GM18861 (cell line): ENCODE data around the gene FBXO4.
"Not testable (repeated sequence)": the region's sequence is repeated elsewhere in the genome, so short reads cannot be mapped to it uniquely, and the experiment has no call there.

Experiments
- ATAC-seq: cut with Tn5 transposase; IDR thresholded peaks from one replicate; pipeline ENCODE4 v1.9.1; 2021; ENCODE audit not compliant: unreplicated experiment

The FBXO4 gene

GRCh38 chr5:41980396-41980795 lies 55.3 kb downstream of the FBXO4 start:
- ATAC-seq = no peak

GRCh38 chr5:41980870-41981269 lies 55.8 kb downstream of the FBXO4 start:
- no peak for ATAC-seq

- ATAC-seq = not testable (repeated sequence)
Measured at GRCh38 chr5:41982858-41983257, 57.8 kb downstream of the FBXO4 start.

GRCh38 chr5:41983284-41983683 lies 58.2 kb downstream of the FBXO4 start:
- no peak for ATAC-seq

GRCh38 chr5:41985945-41986695 lies 61.0 kb downstream of the FBXO4 start:
- ATAC-seq = no peak
